A549 (cell line): Measurements from ENCODE around the gene DISP2. TPM values are rescaled to one million over a fixed set of nuclear protein-coding genes. Genes with fewer than 3 reads are reported as not detected.

Experiments
- ATAC-seq, 2 experiments: fragments of 200-7000 bp in 1 of 2; fragments of >200 bp in 1 of 2; cut with Nextera tagmentation in 1 of 2; cut with Tn5 transposase in 1 of 2; 3 replicates each; pipeline versions ENCODE4 v1.8.0 to v1.9.1; 2018 to 2020; ENCODE audit warnings: mild to moderate bottlenecking in 1 of 2, moderate library complexity in 1 of 2
- CTCF ChIA-PET: fragments of 300-600 bp; sonication (Branson Sonifier 250); formaldehyde crosslinking; extraction: SDS; loops from one replicate; lab custom pipeline; 2021; ENCODE audit warnings: antibody characterized with exemption, inconsistent platforms; lab: Yijun Ruan, JAX
- POLR2A ChIA-PET: fragments of 350-600 bp; formaldehyde crosslinking; extraction: SDS; loops from one replicate; lab custom pipeline; 2021; ENCODE audit warnings: antibody characterized with exemption, inconsistent platforms; lab: Yijun Ruan, JAX
- DNase-seq, 2 experiments: peaks; one replicate each; pipeline versions ENCODE4 v3.0.0 to v3.0.0-alpha.2; 2011 to 2016; ENCODE audit warnings: low read depth in 1 of 2, low spot score in 1 of 2
- FAIRE-seq: peaks from 2 replicates; lab custom pipeline; 2011; peaks lifted over from hg19 to GRCh38; lab: Jason Lieb, UNC
- H3K27ac ChIP-seq, 2 experiments: fragments of >200 bp; sonication (Bioruptor Twin); formaldehyde crosslinking; 3 replicates each; pipeline ENCODE4 v1.5.1; 2016 to 2017
- H3K4me1 ChIP-seq: fragments of >200 bp; sonication (Bioruptor Twin); formaldehyde crosslinking; 3 replicates; pipeline ENCODE4 v1.6.1; 2016
- H3K4me2 ChIP-seq: fragments of >200 bp; sonication (Bioruptor Twin); formaldehyde crosslinking; 3 replicates; pipeline ENCODE4 v1.6.1; 2016
- H3K4me3 ChIP-seq: fragments of >200 bp; sonication (Bioruptor Twin); formaldehyde crosslinking; 3 replicates; pipeline ENCODE4 v1.5.1; 2016
- H3K9me3 ChIP-seq: fragments of >200 bp; sonication (Bioruptor Twin); formaldehyde crosslinking; 3 replicates; pipeline ENCODE4 v1.6.1; 2016
- CBX8 ChIP-seq: fragments of 200-600 bp; sonication (generic); IDR thresholded peaks from 2 replicates; pipeline ENCODE4 v1.6.1; 2016
- CEBPB ChIP-seq, 2 experiments: fragments of >200 bp in 1 of 2; sonication (Bioruptor Twin) in 1 of 2; formaldehyde crosslinking in 1 of 2; IDR thresholded peaks; 2 replicates each; pipeline ENCODE4 v1.6.1; 2012 to 2016
- ESRRA ChIP-seq: fragments of 150-350 bp; IDR thresholded peaks from 2 replicates; pipeline ENCODE4 v1.6.1; 2014; ENCODE audit warnings: mild to moderate bottlenecking, low read length, borderline replicate concordance
- FOSB ChIP-seq: fragments of 250-450 bp; sonication (Bioruptor Pico); IDR thresholded peaks from 2 replicates; pipeline ENCODE4 v1.5.0; 2020; ENCODE audit warnings: mild to moderate bottlenecking, moderate library complexity
- FOSL2 ChIP-seq, 2 experiments: fragments of 450-650 bp in 1 of 2; fragments of >200 bp in 1 of 2; sonication (Bioruptor Twin) in 1 of 2; formaldehyde crosslinking; IDR thresholded peaks; 2 replicates each; pipeline versions ENCODE4 v1.5.0 to v1.6.1; 2016 to 2020; ENCODE audit warnings: mild to moderate bottlenecking in 1 of 2, moderate library complexity in 1 of 2
- HEYL ChIP-seq: fragments of 250-450 bp; sonication (Bioruptor Pico); IDR thresholded peaks from 2 replicates; pipeline ENCODE4 v1.8.0; 2021; ENCODE audit warnings: mild to moderate bottlenecking, moderate library complexity
- HOXB5 ChIP-seq: fragments of 250-450 bp; sonication (Bioruptor Pico); IDR thresholded peaks from 2 replicates; pipeline ENCODE4 v1.5.0; 2020; ENCODE audit warnings: mild to moderate bottlenecking, moderate library complexity
- JUN ChIP-seq, 2 experiments: fragments of >200 bp; sonication (Bioruptor Twin); formaldehyde crosslinking; IDR thresholded peaks; 2 replicates in 1 of 2; 3 replicates in 1 of 2; pipeline ENCODE4 v1.6.1; 2016 to 2017
- MAFK ChIP-seq: fragments of 450-650 bp; IDR thresholded peaks from 2 replicates; pipeline ENCODE4 v1.6.1; 2014; ENCODE audit not compliant: partially characterized antibody
- MYC ChIP-seq: IDR thresholded peaks from 2 replicates; pipeline ENCODE4 v1.6.1; 2012; ENCODE audit warnings: mild to moderate bottlenecking, inconsistent platforms, low read length, improper control_type of control experiment, borderline replicate concordance
- NFE2L2 ChIP-seq: fragments of 150-350 bp; conservative IDR thresholded peaks from 2 replicates; pipeline ENCODE4 v1.6.1; 2014; ENCODE audit warnings: low read length
- NR3C1 ChIP-seq: fragments of >200 bp; sonication (Bioruptor Twin); formaldehyde crosslinking; IDR thresholded peaks from 3 replicates; pipeline ENCODE4 v1.6.1; 2017
- PBX3 ChIP-seq: IDR thresholded peaks from 2 replicates; pipeline ENCODE4 v1.6.1; 2012
- RFX5 ChIP-seq: fragments of 450-650 bp; IDR thresholded peaks from 2 replicates; pipeline ENCODE4 v1.7.1; 2014; ENCODE audit warnings: antibody characterized with exemption, mild to moderate bottlenecking, moderate library complexity
- TFCP2L1 ChIP-seq: fragments of 250-450 bp; sonication (Bioruptor Pico); IDR thresholded peaks from 2 replicates; pipeline ENCODE4 v1.5.0; 2021; ENCODE audit warnings: mild to moderate bottlenecking
- ZNF302 ChIP-seq: fragments of 250-450 bp; sonication (Bioruptor Pico); IDR thresholded peaks from 2 replicates; pipeline ENCODE4 v1.9.0; 2021; ENCODE audit warnings: inconsistent platforms, mild to moderate bottlenecking, moderate library complexity
- WGBS: methylation state at CpG from one replicate; pipeline ENCODE4 v1.1.6; 2017; ENCODE audit errors: missing lambda C conversion rate; 5-methylcytosine and 5-hydroxymethylcytosine counted together
- polyA plus RNA-seq, 4 experiments: library from polyadenylated mRNA; depleted of rRNA in 3 of 4; stranded (reverse); fragments of >200 nt; fragmentation: RNase III in 1 of 4; extraction: RNeasy Plus Mini Kit Qiagen cat#74134 plus additional on column Dnase treatment in 1 of 4; gene quantifications; 2 replicates in 3 of 4; 3 replicates in 1 of 4; pipeline ENCODE4 v1.2.3, GENCODE V29; 2011 to 2017
- TF ChIP-seq, protein P1 (sequence below): fragments of >200 bp; sonication (Bioruptor Twin); formaldehyde crosslinking; IDR thresholded peaks from 3 replicates; pipeline ENCODE4 v1.5.1; 2016
- TF ChIP-seq, protein P2 (sequence below): IDR thresholded peaks from 2 replicates; pipeline ENCODE4 v1.6.1; 2012; ENCODE audit warnings: low read depth, borderline replicate concordance
- TF ChIP-seq, protein P3 (sequence below): fragments of >200 bp; sonication (Bioruptor Twin); formaldehyde crosslinking; IDR thresholded peaks from 3 replicates; pipeline ENCODE4 v1.6.1; 2016

DISP2 gene
- polyA plus RNA-seq, 2 of the 4 experiments (the other 2 are of a cell fraction): 0.26 to 0.56 TPM

DNA sequence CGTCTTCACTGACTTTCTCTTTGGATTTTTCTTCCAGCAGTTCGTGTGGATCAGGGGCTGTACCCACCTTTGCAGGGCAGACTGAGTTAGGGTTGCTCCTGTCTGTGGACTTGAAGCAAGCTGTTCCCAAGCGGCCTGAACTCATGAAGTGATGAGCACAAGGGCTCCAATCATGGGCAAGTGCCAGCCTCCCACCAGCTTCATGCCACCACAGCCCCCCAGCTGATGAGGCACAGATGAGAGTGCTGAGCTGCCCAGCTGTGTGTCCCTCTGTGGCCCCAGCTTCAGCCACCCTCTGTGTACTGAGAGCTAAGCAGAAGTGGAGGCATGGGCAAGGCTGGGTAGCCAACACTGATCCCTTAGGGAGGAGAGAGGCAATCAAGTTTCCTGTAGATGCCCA is 47.0 kb upstream of the DISP2 start:
- ChIA-PET CTCF (interaction anchor here (0.9 to 18.2 kb wide), 14 partner anchors 8 to 111 kb away, joined by 3 to 203 read pairs (median 8); partner anchors contain the start of genes ANKRD63, CCDC9B and INAFM2), POLR2A (no interaction called here)
- Histone ChIP-seq H3K4me2 (no peak overlapping the region), H3K27ac (no peak overlapping the region), H3K4me1 (peaks cover 6% of the 10 kb centered on the region; the same call in 1 of the 3 replicates), H3K4me3 (no peak overlapping the region), H3K9me3 (no peaks in the 10 kb centered on the region)
- FAIRE-seq: no peak
- TF ChIP-seq NFE2L2 (no peak), RFX5 (no peak), TFCP2L1 (no peak), HOXB5 (CRISPR knock-in tag) (no peak), JUN (IDR thresholded peaks at IDR 0.05) (no peak), ESRRA (no peak), PBX3 (no peak), MAFK (no peak), ZNF302 (no peak), FOSL2 (IDR thresholded peaks at IDR 0.05) (no peak), FOSL2 (CRISPR knock-in tag; IDR thresholded peaks at IDR 0.05) (no peak), CEBPB (IDR thresholded peaks at IDR 0.05) (no peak), HEYL (CRISPR knock-in tag) (no peak), FOSB (CRISPR knock-in tag) (no peak), MYC (no peak), CBX8 (no peak), NR3C1 (no peak)
- TF ChIP-seq, protein P1, sequence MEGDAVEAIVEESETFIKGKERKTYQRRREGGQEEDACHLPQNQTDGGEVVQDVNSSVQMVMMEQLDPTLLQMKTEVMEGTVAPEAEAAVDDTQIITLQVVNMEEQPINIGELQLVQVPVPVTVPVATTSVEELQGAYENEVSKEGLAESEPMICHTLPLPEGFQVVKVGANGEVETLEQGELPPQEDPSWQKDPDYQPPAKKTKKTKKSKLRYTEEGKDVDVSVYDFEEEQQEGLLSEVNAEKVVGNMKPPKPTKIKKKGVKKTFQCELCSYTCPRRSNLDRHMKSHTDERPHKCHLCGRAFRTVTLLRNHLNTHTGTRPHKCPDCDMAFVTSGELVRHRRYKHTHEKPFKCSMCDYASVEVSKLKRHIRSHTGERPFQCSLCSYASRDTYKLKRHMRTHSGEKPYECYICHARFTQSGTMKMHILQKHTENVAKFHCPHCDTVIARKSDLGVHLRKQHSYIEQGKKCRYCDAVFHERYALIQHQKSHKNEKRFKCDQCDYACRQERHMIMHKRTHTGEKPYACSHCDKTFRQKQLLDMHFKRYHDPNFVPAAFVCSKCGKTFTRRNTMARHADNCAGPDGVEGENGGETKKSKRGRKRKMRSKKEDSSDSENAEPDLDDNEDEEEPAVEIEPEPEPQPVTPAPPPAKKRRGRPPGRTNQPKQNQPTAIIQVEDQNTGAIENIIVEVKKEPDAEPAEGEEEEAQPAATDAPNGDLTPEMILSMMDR: no peak
- TF ChIP-seq, protein P2, sequence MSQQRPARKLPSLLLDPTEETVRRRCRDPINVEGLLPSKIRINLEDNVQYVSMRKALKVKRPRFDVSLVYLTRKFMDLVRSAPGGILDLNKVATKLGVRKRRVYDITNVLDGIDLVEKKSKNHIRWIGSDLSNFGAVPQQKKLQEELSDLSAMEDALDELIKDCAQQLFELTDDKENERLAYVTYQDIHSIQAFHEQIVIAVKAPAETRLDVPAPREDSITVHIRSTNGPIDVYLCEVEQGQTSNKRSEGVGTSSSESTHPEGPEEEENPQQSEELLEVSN: no peak
- WGBS: 0% methylated on average over 2 of the region's 3 CpGs
- ATAC-seq: no peak
- no peak for DNase-seq

GRCh38 chr15:40312370-40313158 is 45.5 kb upstream of the DISP2 start:
- ChIA-PET CTCF (interaction anchor here (1.3 to 18.2 kb wide), 8 partner anchors 9 to 110 kb away, joined by 4 to 203 read pairs (median 16); partner anchors contain the start of genes ANKRD63 and INAFM2), POLR2A (no interaction called here)
- ATAC-seq (no peak), FAIRE-seq (no peak), DNase-seq (no peak)
- 73% methylated on average over 10 of the region's 10 CpGs for WGBS
- H3K27ac ChIP-seq: no peak overlapping the region
- H3K4me3 ChIP-seq: no peak overlapping the region
- peaks cover 6% of the 10 kb centered on the region; the same call in 1 of the 3 replicates for H3K4me1 ChIP-seq
- H3K9me3 ChIP-seq: no peaks in the 10 kb centered on the region
- no peak overlapping the region for H3K4me2 ChIP-seq
- TF ChIP-seq, protein P3, sequence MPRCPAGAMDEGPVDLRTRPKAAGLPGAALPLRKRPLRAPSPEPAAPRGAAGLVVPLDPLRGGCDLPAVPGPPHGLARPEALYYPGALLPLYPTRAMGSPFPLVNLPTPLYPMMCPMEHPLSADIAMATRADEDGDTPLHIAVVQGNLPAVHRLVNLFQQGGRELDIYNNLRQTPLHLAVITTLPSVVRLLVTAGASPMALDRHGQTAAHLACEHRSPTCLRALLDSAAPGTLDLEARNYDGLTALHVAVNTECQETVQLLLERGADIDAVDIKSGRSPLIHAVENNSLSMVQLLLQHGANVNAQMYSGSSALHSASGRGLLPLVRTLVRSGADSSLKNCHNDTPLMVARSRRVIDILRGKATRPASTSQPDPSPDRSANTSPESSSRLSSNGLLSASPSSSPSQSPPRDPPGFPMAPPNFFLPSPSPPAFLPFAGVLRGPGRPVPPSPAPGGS: no peak
